Measurements from ENCODE around the gene RDH12. TPM values are rescaled to one million over a fixed set of nuclear protein-coding genes. Genes with fewer than 3 reads are reported as not detected.

The RDH12 gene
- total and polyA plus RNA-seq, 9 of the 15 experiments (the other 6 are each of a cell fraction or from before 2014, with no cell fraction given) = 0.03 to 0.29 (median 0.07) TPM; not detected in 2

DNA sequence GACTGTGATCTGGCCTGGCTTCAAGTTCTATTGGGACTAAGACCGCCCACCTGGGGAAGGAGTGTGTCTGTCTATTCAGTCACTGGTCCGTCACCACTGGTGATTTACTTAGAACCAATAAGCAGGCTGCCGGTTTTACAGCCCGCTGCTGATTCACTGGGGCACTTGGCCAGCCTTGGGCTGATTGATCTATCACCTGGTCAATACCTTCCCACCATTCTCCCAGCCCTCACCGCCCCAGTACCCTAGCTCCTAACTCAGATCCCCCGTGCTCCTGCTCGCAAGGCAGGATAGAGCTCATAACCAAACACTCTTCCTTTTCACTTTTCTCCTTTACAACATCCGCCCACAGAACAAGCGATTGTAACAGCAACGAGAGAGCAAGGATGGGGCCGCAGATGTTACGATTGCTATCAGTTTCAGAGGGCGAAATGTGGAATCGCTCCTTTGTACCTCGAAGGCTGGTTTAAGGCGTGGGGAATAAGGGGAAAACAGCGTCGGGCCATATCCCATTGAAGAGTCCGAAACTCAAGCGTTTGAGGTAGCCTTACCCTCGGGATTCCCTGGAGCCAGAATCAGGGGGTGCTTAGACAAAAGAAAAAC is 6.8 kb upstream of the RDH12 start (continued):
- TF ChIP-seq TEAD2 (tag; IDR thresholded peaks at IDR 0.05) = no peak
- TF ChIP-seq SMARCA4 (IDR thresholded peaks at IDR 0.05) = 0 out of 2 replicates have a peak, but pooled peaks have one; percentile 20
- TF ChIP-seq TAF1 (IDR thresholded peaks at IDR 0.05; ENCODE audit: control insufficient read depth, extremely low read depth, insufficient read depth, low read length, severe bottlenecking) = peak; percentile 33
- peak; percentile 5; the same call in 1 of the 2 replicates for TF ChIP-seq JUND (IDR thresholded peaks at IDR 0.05; ENCODE audit: borderline replicate concordance, low read depth, low read length)
- no peak for TF ChIP-seq JUND (tag; IDR thresholded peaks at IDR 0.05; ENCODE audit: borderline replicate concordance, low read depth, low read length)
- TF ChIP-seq BRF1 (IDR thresholded peaks at IDR 0.05; ENCODE audit: borderline replicate concordance, extremely low read depth, insufficient read length) = no peak
- peak; percentile 60 for TF ChIP-seq POLR2B (IDR thresholded peaks at IDR 0.05; ENCODE audit: low read depth, partially characterized antibody)
- TF ChIP-seq L3MBTL2 (IDR thresholded peaks at IDR 0.05) = 0 out of 2 replicates have a peak, but pooled peaks have one; percentile 25
- peak; percentile 28; the same call in 1 of the 2 replicates for TF ChIP-seq USF1 (CRISPR knock-in tag; IDR thresholded peaks at IDR 0.05)
- peak; percentile 26; the same call in 1 of the 2 replicates for TF ChIP-seq CREM (IDR thresholded peaks at IDR 0.05; ENCODE audit: low read depth)
- peak; percentile 79 for TF ChIP-seq NFYB (IDR thresholded peaks at IDR 0.05; ENCODE audit: extremely low read depth, insufficient read length)
- TF ChIP-seq ELF4 (CRISPR knock-in tag; IDR thresholded peaks at IDR 0.05) = no peak
- no peak for TF ChIP-seq ATF1 (CRISPR knock-in tag; IDR thresholded peaks at IDR 0.05)
- peak; percentile 67 for TF ChIP-seq ATF1 (tag; IDR thresholded peaks at IDR 0.05)
- TF ChIP-seq, protein P1, sequence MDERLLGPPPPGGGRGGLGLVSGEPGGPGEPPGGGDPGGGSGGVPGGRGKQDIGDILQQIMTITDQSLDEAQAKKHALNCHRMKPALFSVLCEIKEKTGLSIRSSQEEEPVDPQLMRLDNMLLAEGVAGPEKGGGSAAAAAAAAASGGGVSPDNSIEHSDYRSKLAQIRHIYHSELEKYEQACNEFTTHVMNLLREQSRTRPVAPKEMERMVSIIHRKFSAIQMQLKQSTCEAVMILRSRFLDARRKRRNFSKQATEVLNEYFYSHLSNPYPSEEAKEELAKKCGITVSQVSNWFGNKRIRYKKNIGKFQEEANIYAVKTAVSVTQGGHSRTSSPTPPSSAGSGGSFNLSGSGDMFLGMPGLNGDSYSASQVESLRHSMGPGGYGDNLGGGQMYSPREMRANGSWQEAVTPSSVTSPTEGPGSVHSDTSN (CRISPR knock-in tag; IDR thresholded peaks at IDR 0.05; ENCODE audit: low read depth) = no peak
- TF ChIP-seq, protein P1 (tag; conservative IDR thresholded peaks at IDR 0.05; ENCODE audit: low read depth) = peak; percentile 50
- no peak for TF ChIP-seq MECOM (CRISPR knock-in tag; IDR thresholded peaks at IDR 0.05)
- TF ChIP-seq NFIC (IDR thresholded peaks at IDR 0.05) = peak; percentile 50
- 0 out of 2 replicates have a peak, but pooled peaks have one; percentile 68 for TF ChIP-seq GATAD2A (IDR thresholded peaks at IDR 0.05)
- TF ChIP-seq NFE2 (IDR thresholded peaks at IDR 0.05; ENCODE audit: low read depth) = peak; percentile 24; the same call in 1 of the 2 replicates
- TF ChIP-seq SUPT5H (IDR thresholded peaks at IDR 0.05) = peak; percentile 59
- peak; percentile 50 for TF ChIP-seq EGR1 (conservative IDR thresholded peaks at IDR 0.05)
- peak; percentile 10; the same call in 1 of the 2 replicates for TF ChIP-seq ZFX (CRISPR knock-in tag; IDR thresholded peaks at IDR 0.05)
- peak; percentile 56 for TF ChIP-seq KDM5B (IDR thresholded peaks at IDR 0.05; ENCODE audit: insufficient replicate concordance, low read depth, low read length)
- no peak for TF ChIP-seq MCM7 (IDR thresholded peaks at IDR 0.05)
- peak; percentile 69 for TF ChIP-seq TBP (optimal IDR thresholded peaks at IDR 0.05; ENCODE audit: low read depth, low read length)
- TF ChIP-seq NRF1 (conservative IDR thresholded peaks at IDR 0.05 in 1 of 2, IDR thresholded peaks at IDR 0.05 in 1 of 2) = 0 out of 4 replicates have a peak, but pooled peaks of 1 of the 2 experiments have one; percentile 23
- no peak for TF ChIP-seq CREB1 (IDR thresholded peaks at IDR 0.05)
- 0 out of 2 replicates have a peak, but pooled peaks have one; percentile 25 for TF ChIP-seq CREB1 (CRISPR knock-in tag; IDR thresholded peaks at IDR 0.05)
- TF ChIP-seq MEIS2 (IDR thresholded peaks at IDR 0.05; ENCODE audit: partially characterized antibody) = peak; percentile 67

All from K562 (cell line).